Measurements from ENCODE around the gene ZNF532.

GRCh38 chr18:58847383-58848071 lies 17.1 kb upstream of the ZNF532 start:
- TF ChIP-seq CTCF (IDR thresholded peaks at IDR 0.05) (no peak), ZFX (IDR thresholded peaks at IDR 0.05; ENCODE audit: borderline replicate concordance) (no peak)
